Measurements from ENCODE around the gene PCAT7.

The PCAT7 gene

DNA sequence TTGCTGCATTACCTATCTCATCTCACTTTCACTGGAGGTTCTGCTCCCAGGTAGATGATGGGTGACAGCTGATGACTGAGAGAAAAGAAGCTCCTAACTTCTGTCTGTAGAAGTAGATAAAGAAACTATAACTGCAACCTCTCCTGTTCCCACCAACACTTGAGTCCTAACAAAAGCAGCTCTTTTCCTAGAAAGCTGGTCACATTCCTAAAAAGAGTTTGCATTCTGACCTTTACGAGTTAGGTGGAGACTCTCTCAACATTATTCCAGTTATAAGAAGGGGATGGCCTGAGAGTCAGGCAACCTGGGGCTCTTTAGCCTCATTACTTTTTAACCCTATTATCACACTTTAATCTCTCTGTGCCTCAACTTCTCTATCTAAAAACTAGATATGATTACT is 8.9 kb upstream of the PCAT7 start:
- Histone ChIP-seq H4K91ac (ENCODE audit: low read depth, low read length) (no peak overlapping the region), H3K79me1 (ENCODE audit: low read length) (no peaks in the 10 kb centered on the region), H3K4ac (ENCODE audit: low read depth, low read length) (no peak overlapping the region), H2BK12ac (ENCODE audit: low read length) (no peak overlapping the region), H3K14ac (ENCODE audit: low read length) (no peak overlapping the region), H4K8ac (ENCODE audit: low read depth, low read length) (no peak overlapping the region), H4K12ac (ENCODE audit: low read depth, low read length) (no peak overlapping the region), H3K9ac (ENCODE audit: low read length) (no peak overlapping the region), H3K4me1 (ENCODE audit: control insufficient read depth in 1 of 2, insufficient read depth in 2 of 2, low read length in 2 of 2) (no peaks in the 10 kb centered on the region), H3K9me3 (ENCODE audit: insufficient read depth, low read depth, low read length) (no peaks in the 10 kb centered on the region), H2BK120ac (ENCODE audit: insufficient read depth, low read length, poor library complexity) (no peak overlapping the region), H3K23ac (ENCODE audit: low read length) (no peak overlapping the region), H3K27me3 (ENCODE audit: insufficient read depth, low read length) (no peaks in the 10 kb centered on the region), H3K18ac (ENCODE audit: low read length) (no peak overlapping the region), H2AK5ac (ENCODE audit: low read length) (no peak overlapping the region), H2BK5ac (ENCODE audit: low read depth, low read length, poor library complexity) (no peak overlapping the region), H3K36me3 (ENCODE audit: control insufficient read depth in 1 of 2, insufficient read depth in 2 of 2, low read length in 2 of 2) (no peaks in the 10 kb centered on the region), H3K79me2 (ENCODE audit: control insufficient read depth, insufficient read depth, low read length, poor library complexity) (no peaks in the 10 kb centered on the region), H3K27ac (ENCODE audit: low read depth, low read length) (no peak overlapping the region), H2AFZ (ENCODE audit: insufficient read depth, low read length, poor library complexity) (no peak overlapping the region), H3K4me2 (ENCODE audit: low read length) (no peak overlapping the region), H3K4me3 (ENCODE audit: low read depth, low read length) (no peak overlapping the region)
- no CpG with 5 or more reads among the region's 1 CpG for WGBS (ENCODE audit: extremely low coverage, insufficient coverage, insufficient read length)
- no peak for DNase-seq

DNA sequence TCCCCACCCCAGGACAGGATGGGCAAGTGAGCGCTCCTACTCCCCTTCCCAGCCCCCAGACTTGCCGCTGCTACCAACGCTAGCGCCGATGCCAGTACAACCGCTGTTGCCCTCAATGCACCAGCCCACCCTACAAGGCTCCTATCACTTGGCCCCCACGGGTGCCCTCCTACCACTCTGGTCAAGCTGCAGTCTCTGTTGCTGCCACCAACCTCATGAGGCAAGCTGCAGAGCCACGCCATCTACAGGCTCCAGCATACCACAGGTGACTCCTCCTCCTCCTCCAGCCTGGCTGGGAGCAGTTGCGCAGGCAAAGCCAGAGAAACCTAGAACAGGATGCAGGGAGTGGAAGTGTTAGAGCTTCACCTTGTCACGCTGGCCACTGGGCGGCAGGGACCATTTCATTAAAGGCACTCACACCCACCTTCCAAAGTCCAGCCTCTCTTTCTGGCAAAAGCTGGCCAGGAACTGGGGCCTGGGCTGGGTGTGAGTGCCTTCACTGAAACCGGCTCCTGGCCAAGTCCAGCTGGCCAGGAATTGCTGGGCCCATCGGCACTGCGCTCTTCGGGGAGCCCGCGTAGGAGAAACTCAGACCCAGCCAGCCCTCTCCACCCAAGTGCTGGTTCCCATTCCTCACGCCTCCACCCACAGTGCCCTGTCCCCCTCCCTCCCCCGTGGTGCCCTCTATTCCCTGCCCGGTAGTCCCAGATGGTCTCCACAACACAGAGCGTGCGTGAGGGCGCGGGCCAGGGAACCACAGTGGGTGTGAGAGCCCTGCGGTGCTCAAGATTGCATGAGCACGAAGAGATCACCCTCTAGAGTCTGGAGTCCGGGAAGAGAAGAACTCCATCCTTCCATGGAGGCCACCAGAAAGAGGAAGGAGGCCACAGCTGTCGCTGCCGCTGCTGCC is 1.6 kb upstream of the PCAT7 start:
- Histone ChIP-seq H4K12ac (ENCODE audit: low read depth, low read length) (no peak overlapping the region), H2BK120ac (ENCODE audit: insufficient read depth, low read length, poor library complexity) (no peak overlapping the region), H2BK12ac (ENCODE audit: low read length) (no peak overlapping the region), H2AK5ac (ENCODE audit: low read length) (no peak overlapping the region), H3K23ac (ENCODE audit: low read length) (no peak overlapping the region), H3K27ac (ENCODE audit: low read depth, low read length) (no peak overlapping the region), H2BK5ac (ENCODE audit: low read depth, low read length, poor library complexity) (no peak overlapping the region), H2AFZ (ENCODE audit: insufficient read depth, low read length, poor library complexity) (no peak overlapping the region), H3K27me3 (ENCODE audit: insufficient read depth, low read length) (no peaks in the 10 kb centered on the region), H3K79me2 (ENCODE audit: control insufficient read depth, insufficient read depth, low read length, poor library complexity) (peaks cover 2% of the 10 kb centered on the region), H3K4me3 (ENCODE audit: low read depth, low read length) (no peak overlapping the region), H3K4me1 (ENCODE audit: control insufficient read depth in 1 of 2, insufficient read depth in 2 of 2, low read length in 2 of 2) (peaks cover 0 to 11% of the 10 kb centered on the region in 2 experiments), H3K4me2 (ENCODE audit: low read length) (peak overlapping the region; percentile 96), H4K8ac (ENCODE audit: low read depth, low read length) (no peak overlapping the region), H3K79me1 (ENCODE audit: low read length) (peaks cover 3% of the 10 kb centered on the region), H3K36me3 (ENCODE audit: control insufficient read depth in 1 of 2, insufficient read depth in 2 of 2, low read length in 2 of 2) (no peaks in the 10 kb centered on the region), H3K18ac (ENCODE audit: low read length) (no peak overlapping the region), H3K14ac (ENCODE audit: low read length) (no peak overlapping the region), H3K9ac (ENCODE audit: low read length) (no peak overlapping the region), H3K9me3 (ENCODE audit: insufficient read depth, low read depth, low read length) (no peaks in the 10 kb centered on the region), H3K4ac (ENCODE audit: low read depth, low read length) (no peak overlapping the region), H4K91ac (ENCODE audit: low read depth, low read length) (no peak overlapping the region)
- no CpG with 5 or more reads among the region's 29 CpGs for WGBS (ENCODE audit: extremely low coverage, insufficient coverage, insufficient read length)
- peak; percentile 27 to 36 for DNase-seq

DNA sequence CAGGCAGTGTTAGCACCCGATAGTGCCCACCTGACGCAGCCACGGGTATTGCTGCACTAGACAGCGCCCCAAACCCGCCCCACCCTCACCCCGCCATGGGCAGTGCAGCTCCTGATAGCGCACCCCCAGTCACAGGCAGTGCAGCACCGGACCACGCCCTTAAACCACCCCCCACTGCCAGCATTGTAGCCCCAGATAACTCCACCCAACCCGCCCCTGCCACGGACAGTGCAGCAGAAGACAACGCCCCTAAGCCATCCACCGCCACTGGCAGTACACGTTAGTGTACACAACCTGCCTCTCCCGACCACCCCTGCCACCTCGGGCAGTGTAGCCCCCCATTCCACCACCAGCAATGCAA is 825 bp upstream of the PCAT7 start:
- Histone ChIP-seq H3K23ac (ENCODE audit: low read length) (no peak overlapping the region), H3K9ac (ENCODE audit: low read length) (peak overlapping the region; percentile 66), H3K79me1 (ENCODE audit: low read length) (peaks cover 3% of the 10 kb centered on the region), H2BK12ac (ENCODE audit: low read length) (no peak overlapping the region), H3K18ac (ENCODE audit: low read length) (no peak overlapping the region), H4K8ac (ENCODE audit: low read depth, low read length) (no peak overlapping the region), H3K36me3 (ENCODE audit: control insufficient read depth in 1 of 2, insufficient read depth in 2 of 2, low read length in 2 of 2) (no peaks in the 10 kb centered on the region), H2AFZ (ENCODE audit: insufficient read depth, low read length, poor library complexity) (no peak overlapping the region), H3K4me3 (ENCODE audit: low read depth, low read length) (peak overlapping the region; percentile 73), H3K79me2 (ENCODE audit: control insufficient read depth, insufficient read depth, low read length, poor library complexity) (peaks cover 2% of the 10 kb centered on the region), H3K27ac (ENCODE audit: low read depth, low read length) (no peak overlapping the region), H2AK5ac (ENCODE audit: low read length) (no peak overlapping the region), H3K4me2 (ENCODE audit: low read length) (peak overlapping the region; percentile 96), H3K14ac (ENCODE audit: low read length) (no peak overlapping the region), H4K12ac (ENCODE audit: low read depth, low read length) (no peak overlapping the region), H3K4ac (ENCODE audit: low read depth, low read length) (no peak overlapping the region), H2BK5ac (ENCODE audit: low read depth, low read length, poor library complexity) (no peak overlapping the region), H4K91ac (ENCODE audit: low read depth, low read length) (no peak overlapping the region), H3K9me3 (ENCODE audit: insufficient read depth, low read depth, low read length) (no peaks in the 10 kb centered on the region), H3K27me3 (ENCODE audit: insufficient read depth, low read length) (no peaks in the 10 kb centered on the region), H3K4me1 (ENCODE audit: control insufficient read depth in 1 of 2, insufficient read depth in 2 of 2, low read length in 2 of 2) (peaks cover 0 to 11% of the 10 kb centered on the region in 2 experiments), H2BK120ac (ENCODE audit: insufficient read depth, low read length, poor library complexity) (no peak overlapping the region)
- no peak for DNase-seq
- no CpG with 5 or more reads among the region's 16 CpGs for WGBS (ENCODE audit: extremely low coverage, insufficient coverage, insufficient read length)

DNA sequence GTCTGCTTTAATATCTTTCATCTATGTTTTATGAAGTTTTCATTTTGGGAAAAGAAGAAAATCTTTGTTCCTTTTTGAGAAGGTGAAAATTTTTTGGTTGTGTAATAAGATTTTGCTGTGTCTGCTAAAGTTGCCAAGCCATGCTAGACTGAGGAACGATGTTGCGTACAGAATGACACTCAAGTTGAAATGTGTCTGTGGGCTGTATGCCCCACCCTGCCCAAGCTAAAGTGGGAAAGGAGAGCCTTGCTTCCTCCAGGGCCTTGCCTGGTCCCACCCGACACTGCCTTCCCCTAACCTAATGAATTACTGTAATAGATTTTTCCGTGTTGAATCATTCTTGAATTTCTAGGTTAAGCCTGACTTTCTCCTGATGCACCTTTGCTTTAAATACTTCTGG is 2.5 kb downstream of the PCAT7 start:
- Histone ChIP-seq H3K36me3 (ENCODE audit: control insufficient read depth in 1 of 2, insufficient read depth in 2 of 2, low read length in 2 of 2) (no peaks in the 10 kb centered on the region), H3K18ac (ENCODE audit: low read length) (no peak overlapping the region), H3K9ac (ENCODE audit: low read length) (no peak overlapping the region), H3K4me1 (ENCODE audit: control insufficient read depth in 1 of 2, insufficient read depth in 2 of 2, low read length in 2 of 2) (peaks cover 0 to 11% of the 10 kb centered on the region in 2 experiments), H4K12ac (ENCODE audit: low read depth, low read length) (no peak overlapping the region), H2AK5ac (ENCODE audit: low read length) (no peak overlapping the region), H2BK12ac (ENCODE audit: low read length) (no peak overlapping the region), H4K8ac (ENCODE audit: low read depth, low read length) (no peak overlapping the region), H3K14ac (ENCODE audit: low read length) (no peak overlapping the region), H3K23ac (ENCODE audit: low read length) (no peak overlapping the region), H3K79me1 (ENCODE audit: low read length) (peaks cover 3% of the 10 kb centered on the region), H2BK120ac (ENCODE audit: insufficient read depth, low read length, poor library complexity) (no peak overlapping the region), H3K4me2 (ENCODE audit: low read length) (no peak overlapping the region), H3K27me3 (ENCODE audit: insufficient read depth, low read length) (no peaks in the 10 kb centered on the region), H3K79me2 (ENCODE audit: control insufficient read depth, insufficient read depth, low read length, poor library complexity) (peaks cover 2% of the 10 kb centered on the region), H2AFZ (ENCODE audit: insufficient read depth, low read length, poor library complexity) (no peak overlapping the region), H3K4me3 (ENCODE audit: low read depth, low read length) (no peak overlapping the region), H3K4ac (ENCODE audit: low read depth, low read length) (no peak overlapping the region), H3K9me3 (ENCODE audit: insufficient read depth, low read depth, low read length) (no peaks in the 10 kb centered on the region), H4K91ac (ENCODE audit: low read depth, low read length) (no peak overlapping the region), H2BK5ac (ENCODE audit: low read depth, low read length, poor library complexity) (no peak overlapping the region), H3K27ac (ENCODE audit: low read depth, low read length) (no peak overlapping the region)
- WGBS (ENCODE audit: extremely low coverage, insufficient coverage, insufficient read length), result no CpG with 5 or more reads among the region's 4 CpGs
- no peak for DNase-seq
